GM18507 (cell line): ENCODE measurements around the gene C16orf46.

ENCODE experiments used
- DNase-seq: peaks from one replicate; pipeline ENCODE4 v3.0.0; 2011; ENCODE audit warnings: low read depth; ENCODE audit not compliant: insufficient read length; ENCODE audit errors: extremely low spot score
- FAIRE-seq: peaks from 2 replicates; lab custom pipeline; 2011; peaks lifted over from hg19 to GRCh38; lab: Jason Lieb, UNC

The C16orf46 gene

DNA sequence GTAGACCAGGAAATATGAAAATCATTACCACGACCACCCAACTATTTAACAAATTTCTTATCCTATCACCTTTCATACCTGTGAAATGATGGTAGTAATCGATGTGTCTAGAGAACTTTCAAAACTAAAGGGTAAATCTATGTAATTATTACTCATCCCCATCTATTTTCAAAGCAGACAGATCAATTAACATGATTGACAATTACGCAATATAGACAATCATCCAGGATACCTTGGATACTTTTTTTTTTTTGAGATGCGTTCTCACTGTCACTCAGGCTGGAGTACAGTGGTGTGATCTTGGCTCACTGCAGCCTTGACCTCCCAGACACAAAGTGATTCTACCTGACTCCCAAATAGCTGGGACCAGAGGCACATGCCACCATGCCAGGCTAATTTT lies 4.0 kb upstream of the C16orf46 start:
- FAIRE-seq = no peak

DNA sequence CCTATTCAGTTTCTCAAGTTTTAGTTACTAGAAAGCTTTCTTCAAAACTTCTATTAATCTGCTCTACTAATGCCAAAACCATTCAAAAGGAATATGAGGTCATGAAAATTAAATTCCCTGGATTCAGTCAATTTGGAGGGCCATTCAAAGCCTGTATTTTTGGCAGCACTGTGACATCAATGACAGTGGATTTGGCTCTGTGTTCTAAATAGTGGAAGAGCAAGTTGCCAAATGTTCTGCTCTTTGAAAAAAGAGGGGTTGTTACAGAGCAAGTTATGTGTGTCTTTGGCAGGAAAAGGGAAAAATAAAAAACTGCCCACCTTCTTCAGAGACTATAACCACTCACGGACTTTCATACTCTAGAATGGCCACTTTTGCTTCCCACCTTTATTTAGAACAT lies 3.2 kb upstream of the C16orf46 start:
- FAIRE-seq (no peak), DNase-seq (no peak)

More for the DNA sequence above, 4.0 kb upstream of the C16orf46 start:
- no peak for DNase-seq

DNA sequence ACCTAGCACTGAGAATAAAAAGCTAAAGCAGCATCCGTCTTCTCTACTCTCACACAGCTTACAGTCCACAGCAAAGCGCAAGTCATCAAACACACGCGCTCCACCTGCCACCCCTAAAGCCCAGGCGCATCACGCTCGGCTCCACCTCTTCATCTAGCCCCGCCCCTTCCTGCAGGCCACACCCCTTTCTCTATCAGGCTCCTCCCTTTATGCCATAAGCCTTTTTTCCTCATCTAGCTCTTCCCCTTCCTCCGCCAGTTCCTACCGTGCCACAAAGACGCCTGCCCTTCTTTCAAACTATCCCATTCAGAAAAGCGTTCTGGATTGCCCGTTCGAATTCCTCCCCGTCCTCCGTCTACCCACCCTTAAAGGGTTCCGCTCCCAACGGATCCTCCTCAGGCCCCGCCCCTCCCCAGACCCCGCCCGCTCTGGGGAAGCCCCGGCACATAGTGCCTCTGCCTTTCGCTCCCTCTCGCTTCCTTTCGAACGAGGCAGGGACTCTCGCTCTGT lies 417 bp downstream of the C16orf46 start:
- FAIRE-seq (no peak), DNase-seq (peak; percentile 71)

- no peak for FAIRE-seq
- DNase-seq = no peak
Measured at GRCh38 chr16:81073560-81074330, 3.3 kb downstream of the C16orf46 start.

GRCh38 chr16:81071805-81072204 lies 5.2 kb downstream of the C16orf46 start:
- no peak for DNase-seq
- FAIRE-seq = no peak

DNA sequence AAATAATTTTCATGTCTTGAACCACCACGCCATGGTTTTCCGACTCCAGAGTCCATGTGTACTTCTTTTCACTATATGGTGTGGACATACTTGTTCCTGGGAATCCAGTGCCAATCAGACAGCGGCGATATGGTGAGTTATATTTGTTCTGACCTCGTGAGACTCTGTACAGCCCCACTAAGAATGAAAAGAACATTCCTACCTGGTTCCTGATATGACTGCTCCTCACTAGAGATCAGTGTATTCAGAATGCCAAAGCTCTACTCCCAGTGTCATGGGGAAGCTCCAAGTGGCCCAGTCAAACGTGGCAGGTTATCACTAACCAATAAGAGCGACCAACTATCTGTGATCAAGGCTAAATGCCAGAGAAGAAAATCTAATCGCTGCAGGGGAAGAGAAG lies 6.1 kb downstream of the C16orf46 start:
- no peak for FAIRE-seq

GRCh38 chr16:81069063-81069462 lies 8.0 kb downstream of the C16orf46 start:
- DNase-seq (no peak), FAIRE-seq (no peak)

More for the DNA sequence above, 6.1 kb downstream of the C16orf46 start:
- no peak for DNase-seq

GRCh38 chr16:81067166-81067565 lies 9.9 kb downstream of the C16orf46 start:
- FAIRE-seq (no peak), DNase-seq (no peak)

DNA sequence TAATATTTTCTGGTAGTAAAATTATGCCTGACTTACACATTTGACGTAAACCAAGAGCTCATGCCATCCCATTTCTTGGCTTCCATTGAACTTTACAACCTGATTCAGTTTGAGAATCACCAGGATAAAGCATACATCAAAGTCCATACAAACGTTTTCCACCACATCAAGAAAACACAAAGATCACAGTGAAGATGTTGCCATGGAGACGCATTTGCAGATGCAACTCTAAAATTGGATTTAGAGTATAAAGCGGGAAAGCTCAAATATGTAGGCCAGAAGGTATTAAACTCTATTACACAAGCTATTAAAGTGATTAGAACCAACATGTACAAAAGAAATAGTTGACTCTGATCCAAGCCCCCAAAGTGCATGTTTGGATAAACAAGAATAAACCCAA lies 10.4 kb downstream of the C16orf46 start:
- FAIRE-seq = no peak
- no peak for DNase-seq

DNA sequence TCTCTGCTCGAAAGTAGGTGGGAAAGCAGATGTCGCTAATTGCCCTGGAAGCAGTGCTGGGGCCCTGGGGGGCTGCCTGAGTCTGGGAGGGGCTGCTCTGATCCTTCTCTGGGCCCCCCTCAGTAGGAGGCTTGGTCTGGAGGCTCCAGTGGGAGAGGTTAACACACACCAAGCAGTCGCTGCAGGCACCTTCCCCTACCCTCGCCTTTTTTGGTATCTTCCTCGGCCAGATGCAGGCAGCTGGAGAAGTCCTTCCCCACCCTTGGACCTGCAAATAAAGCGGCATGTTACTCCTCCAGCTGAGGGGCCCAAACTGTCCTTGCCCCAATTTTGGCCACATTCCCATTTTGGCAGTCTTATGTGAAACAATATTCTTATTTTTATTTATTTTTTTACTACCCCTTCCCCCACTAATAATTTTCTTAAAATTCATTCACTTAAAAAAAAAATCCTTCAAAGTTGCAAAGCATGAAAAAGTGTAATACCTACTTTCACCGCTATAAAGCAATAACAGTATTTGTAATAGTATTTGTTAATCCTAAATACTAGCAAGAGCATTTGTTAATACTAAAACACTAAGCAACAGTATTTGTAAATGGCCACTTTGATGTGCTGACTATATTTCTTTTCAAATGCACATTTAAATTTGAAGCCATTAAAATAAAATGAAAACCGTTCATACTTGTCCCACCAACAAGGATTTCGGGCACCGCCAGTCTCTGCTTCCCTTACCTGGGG lies 15.0 kb downstream of the C16orf46 start:
- DNase-seq = no peak
- FAIRE-seq = no peak

- FAIRE-seq (no peak), DNase-seq (no peak)
Measured at GRCh38 chr16:81061307-81061640, 15.8 kb downstream of the C16orf46 start.

GRCh38 chr16:81060576-81061306 lies 16.3 kb downstream of the C16orf46 start:
- DNase-seq (no peak), FAIRE-seq (no peak)

DNA sequence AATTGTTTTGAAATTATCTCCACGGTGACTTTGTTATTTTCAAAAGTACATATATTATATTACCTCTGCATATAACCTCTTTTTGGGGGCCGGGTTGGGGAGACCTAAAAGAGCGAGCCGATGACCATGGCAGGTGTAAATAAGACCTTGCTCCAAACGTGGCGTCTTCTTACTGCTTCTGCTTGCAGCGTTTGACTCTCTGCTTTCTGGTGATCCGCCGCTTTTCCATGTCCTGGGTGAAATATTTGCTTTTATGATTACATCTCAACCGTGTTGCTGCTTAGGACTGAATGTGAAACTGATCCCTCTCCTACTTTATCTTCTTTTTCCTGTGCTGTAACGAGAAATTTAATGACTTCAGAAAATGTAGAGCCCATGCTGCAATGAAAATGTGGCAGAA lies 23.3 kb downstream of the C16orf46 start:
- no peak for FAIRE-seq
- no peak for DNase-seq

GRCh38 chr16:81042821-81043220 lies 34.2 kb downstream of the C16orf46 start:
- no peak for FAIRE-seq

GRCh38 chr16:81041696-81042095 lies 35.3 kb downstream of the C16orf46 start:
- DNase-seq = no peak
- FAIRE-seq = no peak

More at GRCh38 chr16:81042821-81043220, 34.2 kb downstream of the C16orf46 start:
- DNase-seq = no peak

DNA sequence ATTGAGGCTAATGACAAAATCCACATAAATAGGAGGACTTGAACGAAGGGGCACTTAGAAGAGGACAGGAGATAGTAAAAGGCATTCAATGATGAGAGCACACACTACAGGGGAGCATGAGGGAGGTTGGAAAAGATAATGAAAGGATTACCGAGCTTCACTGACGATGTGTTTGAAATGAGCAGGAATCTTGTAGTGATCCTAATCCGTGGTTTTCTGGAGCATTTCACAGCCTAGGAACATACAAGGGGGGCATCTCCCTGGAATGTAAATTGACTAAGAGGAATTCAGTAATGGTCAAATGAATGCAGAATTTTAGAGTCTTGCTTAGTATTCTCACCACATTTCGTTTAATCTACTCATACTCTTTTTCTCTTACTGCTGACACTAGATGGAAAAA lies 36.2 kb downstream of the C16orf46 start:
- no peak for FAIRE-seq
- no peak for DNase-seq

GRCh38 chr16:81040131-81040530 lies 36.9 kb downstream of the C16orf46 start:
- DNase-seq (no peak), FAIRE-seq (no peak)

- DNase-seq = no peak
- FAIRE-seq = no peak
Measured at GRCh38 chr16:81036751-81037350, 40.2 kb downstream of the C16orf46 start.

- FAIRE-seq (no peak), DNase-seq (peak; percentile 12)
Measured at GRCh38 chr16:81035975-81036750, 40.9 kb downstream of the C16orf46 start.
